OCI-LY3 (cell line): Measurements from ENCODE around the gene ADIPOR2.

Source experiments
- H2AFZ ChIP-seq: fragments of 200-600, 300-600 bp; shearing (Covaris generic); 2 replicates; pipeline ENCODE4 v1.6.0; 2014; ENCODE audit warnings: antibody characterized with exemption, low read depth, low read length
- H3K27ac ChIP-seq: fragments of 200-600, 300-600 bp; sonication (generic); 2 replicates; pipeline ENCODE4 v1.5.1; 2014; ENCODE audit warnings: mild to moderate bottlenecking, low read length, moderate library complexity, mixed read lengths
- H3K27me3 ChIP-seq: fragments of 200-600, 300-600 bp; sonication (generic); 2 replicates; pipeline ENCODE4 v1.6.1; 2014; ENCODE audit warnings: low read depth, low read length, mixed read lengths
- H3K36me3 ChIP-seq: fragments of 200-600, 300-600 bp; sonication (generic); replicated peaks from 2 replicates; pipeline ENCODE3; 2014; ENCODE audit warnings: low read depth, low read length, mixed read lengths
- H3K4me1 ChIP-seq: fragments of 300-600, 200-600 bp; sonication (generic); 2 replicates; pipeline ENCODE4 v1.6.1; 2014; ENCODE audit warnings: low read length, mixed read lengths
- H3K4me2 ChIP-seq: fragments of 200-600, 300-600 bp; sonication (generic); 2 replicates; pipeline ENCODE4 v1.6.1; 2014; ENCODE audit warnings: low read length, mixed read lengths
- H3K4me3 ChIP-seq: fragments of 300-600, 200-600 bp; sonication (generic); 2 replicates; pipeline ENCODE4 v1.5.1; 2014; ENCODE audit warnings: antibody characterized with exemption, mild to moderate bottlenecking, low read length, moderate library complexity
- H3K79me2 ChIP-seq: fragments of 300-600, 200-600 bp; shearing (Covaris generic); 2 replicates; pipeline ENCODE4 v1.6.1; 2014; ENCODE audit warnings: mild to moderate bottlenecking, low read length, mixed read lengths
- H3K9ac ChIP-seq: fragments of 300-600, 200-600 bp; shearing (Covaris generic); 2 replicates; pipeline ENCODE4 v1.6.0; 2014; ENCODE audit warnings: mild to moderate bottlenecking, low read length, moderate library complexity
- H3K9me3 ChIP-seq: fragments of 200-600, 300-600 bp; shearing (Covaris generic); 2 replicates; pipeline ENCODE4 v1.6.1; 2014; ENCODE audit warnings: low read length, mixed read lengths; ENCODE audit not compliant: insufficient read depth
- H4K20me1 ChIP-seq: fragments of 200-600, 300-600 bp; sonication (generic); 2 replicates; pipeline ENCODE4 v1.6.1; 2016; ENCODE audit warnings: low read length, mixed read lengths; ENCODE audit not compliant: insufficient read depth
- CTCF ChIP-seq: fragments of 200-600, 300-600 bp; sonication (generic); IDR thresholded peaks from 2 replicates; pipeline ENCODE4 v1.5.1; 2014; ENCODE audit warnings: antibody characterized with exemption, low read length, low read depth
- EZH2phosphoT487 ChIP-seq: fragments of 200-600 bp; shearing (Covaris generic); IDR thresholded peaks from 2 replicates; pipeline ENCODE4 v1.6.1; 2018; ENCODE audit warnings: antibody characterized with exemption, mixed run types, low read depth

Gene ADIPOR2

GRCh38 chr12:1822699-1823098 is 131.8 kb downstream of the ADIPOR2 start:
- Histone ChIP-seq H3K27ac (no peak overlapping the region), H2AFZ (no peak overlapping the region), H3K9me3 (no peaks in the 10 kb centered on the region)

GRCh38 chr12:1823237-1823636 is 132.4 kb downstream of the ADIPOR2 start:
- H3K27ac ChIP-seq: no peak overlapping the region
- no peak for TF ChIP-seq CTCF
- no peak for TF ChIP-seq EZH2phosphoT487
- no peak overlapping the region for H3K4me2 ChIP-seq
- no peak overlapping the region for H3K9ac ChIP-seq
- H4K20me1 ChIP-seq: no peaks in the 10 kb centered on the region
- H2AFZ ChIP-seq: no peak overlapping the region
- no peak overlapping the region for H3K4me3 ChIP-seq
- H3K79me2 ChIP-seq: no peaks in the 10 kb centered on the region
- no peaks in the 10 kb centered on the region for H3K9me3 ChIP-seq
- peaks cover 8% of the 10 kb centered on the region for H3K27me3 ChIP-seq
- H3K36me3 ChIP-seq: no peaks in the 10 kb centered on the region
- H3K4me1 ChIP-seq: no peaks in the 10 kb centered on the region

More at GRCh38 chr12:1822699-1823098, 131.8 kb downstream of the ADIPOR2 start:
- no peaks in the 10 kb centered on the region for H3K79me2 ChIP-seq
- H3K4me2 ChIP-seq: no peak overlapping the region
- TF ChIP-seq CTCF: no peak
- no peak for TF ChIP-seq EZH2phosphoT487
- no peak overlapping the region for H3K4me3 ChIP-seq
- H3K36me3 ChIP-seq: no peaks in the 10 kb centered on the region
- H3K9ac ChIP-seq: no peak overlapping the region
- no peaks in the 10 kb centered on the region for H4K20me1 ChIP-seq
- no peaks in the 10 kb centered on the region for H3K4me1 ChIP-seq
- peaks cover 8% of the 10 kb centered on the region for H3K27me3 ChIP-seq

- no peak overlapping the region for H3K4me2 ChIP-seq
- no peak overlapping the region for H3K27ac ChIP-seq
- H3K9ac ChIP-seq: no peak overlapping the region
- no peaks in the 10 kb centered on the region for H3K36me3 ChIP-seq
- H3K9me3 ChIP-seq: no peaks in the 10 kb centered on the region
- H2AFZ ChIP-seq: no peak overlapping the region
- no peaks in the 10 kb centered on the region for H4K20me1 ChIP-seq
- TF ChIP-seq CTCF: no peak
- TF ChIP-seq EZH2phosphoT487: no peak
- no peaks in the 10 kb centered on the region for H3K4me1 ChIP-seq
- H3K79me2 ChIP-seq: no peaks in the 10 kb centered on the region
- peaks cover 8% of the 10 kb centered on the region for H3K27me3 ChIP-seq
- H3K4me3 ChIP-seq: no peak overlapping the region
These were observed 134.7 kb downstream of the ADIPOR2 start for GRCh38 chr12:1825382-1826102.

GRCh38 chr12:1826401-1826800 is 135.5 kb downstream of the ADIPOR2 start:
- TF ChIP-seq EZH2phosphoT487: no peak
- TF ChIP-seq CTCF: no peak
- H3K9ac ChIP-seq: no peak overlapping the region

More at GRCh38 chr12:1826401-1826800, 135.5 kb downstream of the ADIPOR2 start:
- no peaks in the 10 kb centered on the region for H3K9me3 ChIP-seq
- no peaks in the 10 kb centered on the region for H4K20me1 ChIP-seq
- peaks cover 6% of the 10 kb centered on the region for H3K27me3 ChIP-seq
- H3K4me2 ChIP-seq: no peak overlapping the region
- H3K36me3 ChIP-seq: no peaks in the 10 kb centered on the region
- no peaks in the 10 kb centered on the region for H3K79me2 ChIP-seq
- H2AFZ ChIP-seq: no peak overlapping the region
- no peak overlapping the region for H3K27ac ChIP-seq
- H3K4me1 ChIP-seq: no peaks in the 10 kb centered on the region
- H3K4me3 ChIP-seq: no peak overlapping the region
